Right hindlimb (tissue), 1 donor: Measurements from ENCODE around the gene CTSL.

Source experiments
- DNase-seq: peaks from one replicate; pipeline ENCODE4 v3.0.0-alpha.2; 2018

The CTSL gene

GRCh38 chr9:87765521-87765920, 39.6 kb downstream of the CTSL start:
- no peak for DNase-seq

GRCh38 chr9:87766697-87767096, 40.8 kb downstream of the CTSL start:
- no peak for DNase-seq

- no peak for DNase-seq
Measured at GRCh38 chr9:87770616-87771315, 44.8 kb downstream of the CTSL start.

- no peak for DNase-seq
Measured at GRCh38 chr9:87771316-87772006, 45.5 kb downstream of the CTSL start.

GRCh38 chr9:87776481-87777379, 50.8 kb downstream of the CTSL start:
- DNase-seq: no peak

GRCh38 chr9:87778996-87779395, 53.1 kb downstream of the CTSL start:
- DNase-seq: no peak
